Pancreas (tissue), 10 donors: ENCODE results near the gene HMGN3. TPM values are rescaled to one million over a fixed set of nuclear protein-coding genes. Genes with fewer than 3 reads are reported as not detected.

ENCODE experiments used
- ATAC-seq, 4 donors: fragments of 200-7000 bp; cut with Tn5 transposase; one replicate each; pipeline versions ENCODE4 v1.8.0 to v1.9.1; 2020; ENCODE audit warnings: mild to moderate bottlenecking in 4 of 4, moderate library complexity in 4 of 4
- DNase-seq, 6 donors: peaks; one replicate each; pipeline ENCODE4 v3.0.0-alpha.2; 2020
- FAIRE-seq: peaks from 2 replicates; lab custom pipeline; 2012; peaks lifted over from hg19 to GRCh38; lab: Jason Lieb, UNC
- H3K27ac ChIP-seq, 4 donors: fragments of 200-600 bp; sonication (generic); 1 replicate in 3 of 4; 2 replicates in 1 of 4; pipeline versions ENCODE4 v1.5.0 to v1.8.0; 2020
- H3K27me3 ChIP-seq, 4 donors: fragments of 200-600 bp; one replicate each; pipeline ENCODE4 v1.8.0; 2021
- H3K36me3 ChIP-seq, 3 donors: fragments of 200-600 bp; sonication (generic) in 1 of 3; one replicate each; pipeline versions ENCODE4 v1.5.0 to v1.8.0; 2020 to 2021
- H3K4me1 ChIP-seq, 3 donors: fragments of 200-600 bp; one replicate each; pipeline ENCODE4 v1.8.0; 2021
- H3K4me3 ChIP-seq, 4 donors: fragments of 200-600 bp; sonication (generic) in 2 of 4; one replicate each; pipeline versions ENCODE4 v1.5.0 to v1.8.0; 2020 to 2021
- H3K9me3 ChIP-seq, 4 donors: fragments of 200-600 bp; one replicate each; pipeline ENCODE4 v1.8.0; 2021
- WGBS, 2 donors: extraction: QIAGEN DNeasy Blood & Tissue Kit; methylation state at CpG; one replicate each; pipeline ENCODE4 v1.1.7; 2013; 5-methylcytosine and 5-hydroxymethylcytosine counted together
- intact Hi-C, 3 donors: fragments of 100-400 bp; cut with DNase I; formaldehyde crosslinking; loops; one replicate each; pipeline versions ENCODE4 v1.11.1 to v1.14.2; 2022
- polyA plus RNA-seq, 2 donors: library from polyadenylated mRNA; stranded (reverse); fragments of 200-250 nt; gene quantifications; one replicate each; pipeline ENCODE4 v1.2.3, GENCODE V29; 2013
- total RNA-seq, 6 donors: library from RNA; stranded (reverse); fragmentation: NEBNext Ultra II Directional in 4 of 6; extraction: Animal tissue kit (Norgen Biotek cat#: 25700) in 4 of 6; gene quantifications; one replicate each; pipeline versions ENCODE4 v1.2.1 to v1.2.4, GENCODE V29; 2021 to 2023
- TF ChIP-seq, protein P1 (sequence below), 4 donors: fragments of 200-600 bp; sonication (generic) in 3 of 4; IDR thresholded peaks; one replicate each; pipeline versions ENCODE4 v1.5.0 to v1.8.0; 2021; ENCODE audit warnings: antibody characterized with exemption in 4 of 4
- donor health status: healthy with polysubstance abuse.
- donor health status: DM: no; HTN: no; CAD: no; lungs with moderate emphysema.
- donor health status: DM: no; HTN: no; CAD: no.
- donor health status: control.
- donor health status: control.
- donor health status: Bipolar disorder and iron deficiency.
- donor health status: DM: yes; HTN: yes; CAD: no.
- donor health status: DM: no; HTN: no; CAD: no.
- donor health status: DM: no; HTN: no; CAD: no.
- donor health status: DM: yes; HTN: yes; CAD: no.

HMGN3 gene
- total and polyA plus RNA-seq, 8 donors, result 19.1 to 134 (median 33.1) TPM

DNA sequence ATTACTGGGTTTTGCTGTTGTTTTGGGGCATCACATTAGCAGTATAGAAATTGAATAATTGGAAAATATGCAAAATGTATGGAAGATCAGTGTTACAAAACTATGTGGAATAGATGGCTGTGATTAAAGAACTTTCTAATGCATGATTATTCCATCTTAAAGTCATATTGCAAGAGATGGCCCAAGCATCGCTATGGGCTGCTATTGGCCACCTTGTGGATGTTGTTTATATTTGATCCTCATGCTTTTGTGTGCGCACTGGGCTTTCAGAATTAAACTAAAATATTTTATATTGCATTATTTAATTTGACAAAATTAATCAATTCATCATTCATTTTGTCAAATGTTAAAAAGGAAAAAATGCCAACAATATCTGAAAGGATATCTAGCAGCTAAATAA lies 16.1 kb upstream of the HMGN3 start:
- intact Hi-C loops, result no loop called here
- no peaks in the 10 kb centered on the region for H3K4me1 ChIP-seq
- H3K36me3 ChIP-seq, result no peaks in the 10 kb centered on the region
- no peak overlapping the region for H3K27ac ChIP-seq
- DNase-seq (no peak), FAIRE-seq (no peak), ATAC-seq (no peak)
- H3K9me3 ChIP-seq, result no peaks in the 10 kb centered on the region
- TF ChIP-seq, protein P1, sequence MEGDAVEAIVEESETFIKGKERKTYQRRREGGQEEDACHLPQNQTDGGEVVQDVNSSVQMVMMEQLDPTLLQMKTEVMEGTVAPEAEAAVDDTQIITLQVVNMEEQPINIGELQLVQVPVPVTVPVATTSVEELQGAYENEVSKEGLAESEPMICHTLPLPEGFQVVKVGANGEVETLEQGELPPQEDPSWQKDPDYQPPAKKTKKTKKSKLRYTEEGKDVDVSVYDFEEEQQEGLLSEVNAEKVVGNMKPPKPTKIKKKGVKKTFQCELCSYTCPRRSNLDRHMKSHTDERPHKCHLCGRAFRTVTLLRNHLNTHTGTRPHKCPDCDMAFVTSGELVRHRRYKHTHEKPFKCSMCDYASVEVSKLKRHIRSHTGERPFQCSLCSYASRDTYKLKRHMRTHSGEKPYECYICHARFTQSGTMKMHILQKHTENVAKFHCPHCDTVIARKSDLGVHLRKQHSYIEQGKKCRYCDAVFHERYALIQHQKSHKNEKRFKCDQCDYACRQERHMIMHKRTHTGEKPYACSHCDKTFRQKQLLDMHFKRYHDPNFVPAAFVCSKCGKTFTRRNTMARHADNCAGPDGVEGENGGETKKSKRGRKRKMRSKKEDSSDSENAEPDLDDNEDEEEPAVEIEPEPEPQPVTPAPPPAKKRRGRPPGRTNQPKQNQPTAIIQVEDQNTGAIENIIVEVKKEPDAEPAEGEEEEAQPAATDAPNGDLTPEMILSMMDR (IDR thresholded peaks at IDR 0.05), result no peak
- no peaks in the 10 kb centered on the region for H3K27me3 ChIP-seq
- no peak overlapping the region for H3K4me3 ChIP-seq
- WGBS, 2 donors, result 82 to 85% methylated on average over 2 of the region's 2 CpGs

GRCh38 chr6:79250107-79250514 lies 15.6 kb upstream of the HMGN3 start:
- intact Hi-C loops, result no loop called here
- no peak for DNase-seq
- TF ChIP-seq, protein P1 (IDR thresholded peaks at IDR 0.05), result no peak
- no peaks in the 10 kb centered on the region for H3K36me3 ChIP-seq
- H3K9me3 ChIP-seq, result no peaks in the 10 kb centered on the region
- no peaks in the 10 kb centered on the region for H3K4me1 ChIP-seq
- ATAC-seq, result peak in 2 of 4 donors; percentile 35 to 42
- H3K4me3 ChIP-seq, result no peak overlapping the region
- FAIRE-seq, result no peak
- WGBS, 2 donors, result 58 to 60% methylated on average over 2 of the region's 2 CpGs
- no peak overlapping the region for H3K27ac ChIP-seq
- H3K27me3 ChIP-seq, result no peaks in the 10 kb centered on the region

GRCh38 chr6:79249136-79249535 lies 14.7 kb upstream of the HMGN3 start:
- WGBS, 2 donors, result 87 to 90% methylated on average over 2 of the region's 2 CpGs
- Histone ChIP-seq H3K4me3 (no peak overlapping the region), H3K27ac (no peak overlapping the region), H3K4me1 (no peaks in the 10 kb centered on the region), H3K36me3 (no peaks in the 10 kb centered on the region), H3K27me3 (no peaks in the 10 kb centered on the region), H3K9me3 (no peaks in the 10 kb centered on the region)
- FAIRE-seq (no peak), DNase-seq (no peak), ATAC-seq (no peak)
- intact Hi-C loops, result no loop called here
- TF ChIP-seq, protein P1 (IDR thresholded peaks at IDR 0.05), result no peak

DNA sequence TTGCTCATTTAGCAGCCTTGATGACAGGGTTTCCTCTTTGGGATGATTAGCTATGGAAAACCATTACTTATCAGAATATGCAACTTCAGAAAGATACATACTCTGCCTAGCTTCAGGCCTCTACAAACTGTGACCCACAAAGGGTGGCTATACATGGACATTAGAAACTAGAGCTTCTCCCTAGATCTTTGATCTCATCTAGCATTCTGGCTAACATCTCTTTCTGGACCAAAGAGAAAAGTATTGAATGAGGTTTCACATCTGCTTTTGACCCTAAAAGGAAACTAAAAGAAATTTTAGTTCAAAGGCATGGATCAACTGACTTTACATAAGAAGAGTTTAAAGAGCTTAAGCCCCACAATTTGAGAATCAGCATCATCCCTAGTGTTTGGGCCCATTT lies 12.4 kb upstream of the HMGN3 start:
- FAIRE-seq (no peak), DNase-seq (no peak), ATAC-seq (no peak)
- intact Hi-C loops, result no loop called here
- TF ChIP-seq, protein P1 (IDR thresholded peaks at IDR 0.05), result no peak
- no peaks in the 10 kb centered on the region for H3K9me3 ChIP-seq
- no peaks in the 10 kb centered on the region for H3K36me3 ChIP-seq
- no peak overlapping the region for H3K4me3 ChIP-seq
- no peaks in the 10 kb centered on the region for H3K27me3 ChIP-seq
- H3K27ac ChIP-seq, result no peak overlapping the region
- no peaks in the 10 kb centered on the region for H3K4me1 ChIP-seq

DNA sequence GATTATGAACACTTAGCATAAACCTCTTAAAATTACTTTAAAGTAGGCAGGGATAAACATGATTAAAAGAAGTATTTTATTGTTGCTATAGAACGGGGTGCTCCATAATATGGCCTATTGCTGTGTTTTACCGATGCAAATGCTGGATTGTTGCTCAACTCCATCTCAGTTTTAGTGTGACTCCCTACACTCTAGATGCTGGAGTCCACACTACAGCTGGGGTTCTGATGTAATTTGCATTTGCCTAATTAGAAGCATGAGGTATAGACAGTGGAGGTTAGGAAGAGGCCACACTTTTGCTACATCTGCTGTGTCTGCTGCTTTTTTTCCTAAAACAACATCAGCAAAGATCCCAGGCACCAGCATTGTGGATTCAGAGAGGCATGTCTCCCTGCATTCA lies 6.7 kb upstream of the HMGN3 start:
- Histone ChIP-seq H3K27me3 (no peaks in the 10 kb centered on the region), H3K4me3 (no peak overlapping the region), H3K27ac (no peak overlapping the region), H3K4me1 (peaks cover 0 to 9% (median 0%) of the 10 kb centered on the region in 3 donors), H3K9me3 (no peaks in the 10 kb centered on the region), H3K36me3 (no peaks in the 10 kb centered on the region)
- no peak for ATAC-seq
- no peak for DNase-seq
- TF ChIP-seq, protein P1 (IDR thresholded peaks at IDR 0.05), result no peak
- WGBS, 2 donors, result 76 to 85% methylated on average over 2 of the region's 2 CpGs
- intact Hi-C loops, result no loop called here
- FAIRE-seq, result no peak
